Activated T-cell treated with anti-CD3 and anti-CD28 coated beads for 1 hour (primary cell): ENCODE results near the gene PSAP.

Experiments
- DNase-seq: peaks from one replicate; pipeline ENCODE4 v3.0.0-alpha.2; 2020; ENCODE audit warnings: low read depth

Gene PSAP

GRCh38 chr10:71825217-71825616 is 25.8 kb downstream of the PSAP start:
- no peak for DNase-seq

- no peak for DNase-seq
These were observed 26.7 kb downstream of the PSAP start for GRCh38 chr10:71824333-71824732.

GRCh38 chr10:71823356-71823755 is 27.7 kb downstream of the PSAP start:
- DNase-seq, result no peak

- DNase-seq, result no peak
These were observed 28.9 kb downstream of the PSAP start for GRCh38 chr10:71821909-71822763.

- no peak for DNase-seq
These were observed 30.1 kb downstream of the PSAP start for GRCh38 chr10:71820966-71821365.

GRCh38 chr10:71819985-71820384 is 31.1 kb downstream of the PSAP start:
- no peak for DNase-seq

GRCh38 chr10:71819441-71819861 is 31.6 kb downstream of the PSAP start:
- no peak for DNase-seq

- DNase-seq, result no peak
These were observed 32.3 kb downstream of the PSAP start for GRCh38 chr10:71818674-71819260.

GRCh38 chr10:71817831-71818655 is 33.0 kb downstream of the PSAP start:
- no peak for DNase-seq

- DNase-seq, result no peak
These were observed 34.0 kb downstream of the PSAP start for GRCh38 chr10:71816936-71817618.

- DNase-seq, result no peak
These were observed 34.6 kb downstream of the PSAP start for GRCh38 chr10:71816421-71816851.

GRCh38 chr10:71815515-71816130 is 35.4 kb downstream of the PSAP start:
- no peak for DNase-seq

GRCh38 chr10:71814922-71815411 is 36.1 kb downstream of the PSAP start:
- DNase-seq, result no peak

- DNase-seq, result no peak
These were observed 38.0 kb downstream of the PSAP start for GRCh38 chr10:71812913-71813590.

- DNase-seq, result peak; percentile 80
These were observed 38.8 kb downstream of the PSAP start for GRCh38 chr10:71812016-71812912.

GRCh38 chr10:71811351-71811750 is 39.7 kb downstream of the PSAP start:
- no peak for DNase-seq

- DNase-seq, result no peak
These were observed 40.9 kb downstream of the PSAP start for GRCh38 chr10:71810048-71810750.

- DNase-seq, result no peak
These were observed 41.4 kb downstream of the PSAP start for GRCh38 chr10:71809628-71810027.
